NCI-H460 (cell line): Measurements from ENCODE around the gene DCXR. TPM values are rescaled to one million over a fixed set of nuclear protein-coding genes. Genes with fewer than 3 reads are reported as not detected.
"Not testable (repeated sequence)": the region's sequence is repeated elsewhere in the genome, so short reads cannot be mapped to it uniquely, and the experiment has no call there.

Experiments used
- DNase-seq: peaks from one replicate; pipeline ENCODE4 v3.0.0-alpha.2; 2016; ENCODE audit warnings: low read depth; ENCODE audit errors: extremely low read depth
- total RNA-seq: library from RNA; depleted of rRNA; stranded (reverse); fragments of >200 nt; shearing (Covaris generic); gene quantifications from 2 replicates; pipeline ENCODE4 v1.2.3, GENCODE V29; 2014

The DCXR gene
- total RNA-seq, 1 experiment from 2014 or later = 44.3 TPM

DNA sequence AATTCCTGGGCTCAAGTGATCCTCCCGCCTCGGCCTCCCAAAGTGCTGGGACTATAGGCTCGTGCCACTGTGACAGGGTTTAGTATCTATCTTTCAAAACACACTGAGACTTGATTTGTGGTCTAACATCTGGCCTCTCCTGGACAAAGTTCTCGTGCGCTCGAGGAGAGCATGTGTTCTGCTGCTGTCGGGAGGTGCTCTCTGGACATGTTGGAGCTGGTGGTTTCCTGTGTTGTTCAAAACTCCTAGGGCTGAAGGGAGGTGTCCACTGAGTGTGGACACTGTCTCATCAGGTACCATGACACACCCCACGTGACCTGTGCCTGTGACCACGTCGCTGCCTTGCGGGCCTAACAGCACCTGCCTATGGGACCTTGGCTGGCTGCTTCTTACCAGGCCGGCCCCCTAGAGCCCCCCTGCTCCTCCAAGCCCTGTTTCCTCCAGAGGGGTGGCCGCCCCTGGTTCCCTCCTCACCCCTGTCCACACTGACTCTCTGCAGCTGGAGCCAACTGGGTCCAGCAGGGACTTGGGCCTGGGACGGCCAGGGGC lies 8.5 kb upstream of the DCXR start:
- no peak for DNase-seq

DNA sequence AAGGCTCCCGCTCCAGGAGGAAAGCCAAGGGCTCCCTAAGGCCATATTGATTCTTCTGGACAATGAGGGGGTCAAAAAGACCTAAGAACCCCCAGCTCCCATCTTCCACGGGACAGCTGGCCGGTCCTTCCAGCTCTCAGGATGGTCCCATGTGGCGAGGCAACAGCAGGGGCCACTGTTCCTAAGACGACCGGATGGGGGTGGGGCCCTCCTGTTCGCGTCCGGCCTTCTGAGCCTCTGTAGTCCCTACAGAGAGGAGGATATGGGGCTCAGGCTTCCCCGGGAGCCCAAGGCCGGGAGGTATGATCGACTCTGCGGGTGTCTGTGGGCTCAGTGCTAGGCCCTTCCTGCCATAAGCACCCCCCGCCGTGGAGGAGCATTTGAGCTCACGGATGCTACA lies 6.0 kb upstream of the DCXR start:
- DNase-seq = no peak

DNA sequence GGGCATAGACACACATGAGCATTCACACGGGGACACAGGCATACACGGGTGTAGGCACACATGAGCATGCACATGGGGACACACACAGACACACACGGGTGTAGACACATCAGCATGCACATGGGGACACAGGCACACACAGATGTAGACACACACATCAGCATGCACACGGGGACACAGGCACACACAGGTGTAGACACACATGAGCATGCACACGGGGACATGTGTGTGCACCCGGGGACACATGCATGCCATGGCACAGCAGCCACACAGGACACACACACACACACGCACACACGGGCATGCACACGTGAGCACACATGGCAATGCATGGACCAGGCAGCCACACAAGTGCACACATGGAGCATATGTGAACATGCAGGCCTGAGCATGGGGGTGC lies 5.2 kb upstream of the DCXR start:
- no peak for DNase-seq

DNA sequence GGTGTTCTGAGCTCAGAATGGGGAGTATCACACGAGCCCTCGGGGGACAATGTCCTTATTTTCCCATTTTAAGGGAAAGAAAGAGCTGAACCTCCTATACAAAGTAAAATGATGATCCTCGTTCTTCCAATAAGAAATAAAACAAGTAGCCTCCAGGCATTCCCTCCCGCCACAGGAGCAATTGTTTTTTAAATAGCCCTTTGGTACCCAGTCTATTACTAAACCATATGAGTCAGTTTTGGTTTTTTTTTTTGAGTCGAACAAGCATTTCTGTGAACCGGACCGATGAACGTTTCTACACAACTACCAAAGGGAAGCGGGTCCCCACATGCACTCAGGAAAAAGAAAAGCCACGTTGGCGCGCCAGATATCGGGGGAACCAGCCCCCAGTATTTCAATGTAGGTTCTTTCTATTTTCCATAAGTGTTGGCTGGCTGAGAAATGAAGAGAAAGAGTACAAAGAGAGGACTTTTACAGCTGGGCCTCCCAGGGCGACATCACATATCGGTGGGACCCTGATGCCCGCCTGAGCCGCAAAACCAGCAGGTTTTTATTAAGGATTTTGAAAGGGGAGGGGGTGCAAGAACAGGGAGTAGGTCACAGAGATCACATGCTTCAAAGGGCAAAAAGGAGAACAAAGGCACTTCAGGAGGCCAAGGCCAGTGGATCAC lies 3.8 kb upstream of the DCXR start:
- DNase-seq = no peak

DNA sequence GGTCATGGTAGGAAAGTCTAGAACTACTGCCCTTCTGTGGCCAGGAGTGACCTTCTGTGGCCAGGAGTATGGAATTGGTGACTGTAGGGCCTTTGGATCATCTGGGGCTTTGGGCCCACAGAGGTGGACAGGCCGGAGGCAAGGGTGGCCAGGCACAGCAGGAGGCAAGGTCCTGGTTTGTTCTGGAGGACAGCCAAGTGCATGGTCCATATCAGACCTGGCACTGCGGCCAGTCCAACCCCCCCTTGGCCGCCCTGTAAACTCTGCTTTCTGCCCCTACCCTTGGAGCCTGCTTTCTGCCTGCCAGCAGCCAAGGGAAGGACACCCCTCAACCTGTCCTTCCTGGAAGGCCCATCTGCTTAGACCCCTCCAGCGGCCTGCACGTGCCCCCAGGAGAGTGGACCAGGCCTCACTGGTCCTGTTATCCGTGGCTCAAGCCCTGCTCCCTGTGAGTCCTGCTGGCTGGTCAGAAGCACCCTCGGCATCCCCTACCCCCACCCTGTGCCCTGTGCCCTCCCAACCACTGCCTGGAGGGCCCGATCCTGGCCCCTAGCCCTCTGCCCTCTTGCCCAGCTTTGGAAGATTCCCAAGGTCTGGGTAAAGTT lies 2.3 kb upstream of the DCXR start:
- no peak for DNase-seq

DNA sequence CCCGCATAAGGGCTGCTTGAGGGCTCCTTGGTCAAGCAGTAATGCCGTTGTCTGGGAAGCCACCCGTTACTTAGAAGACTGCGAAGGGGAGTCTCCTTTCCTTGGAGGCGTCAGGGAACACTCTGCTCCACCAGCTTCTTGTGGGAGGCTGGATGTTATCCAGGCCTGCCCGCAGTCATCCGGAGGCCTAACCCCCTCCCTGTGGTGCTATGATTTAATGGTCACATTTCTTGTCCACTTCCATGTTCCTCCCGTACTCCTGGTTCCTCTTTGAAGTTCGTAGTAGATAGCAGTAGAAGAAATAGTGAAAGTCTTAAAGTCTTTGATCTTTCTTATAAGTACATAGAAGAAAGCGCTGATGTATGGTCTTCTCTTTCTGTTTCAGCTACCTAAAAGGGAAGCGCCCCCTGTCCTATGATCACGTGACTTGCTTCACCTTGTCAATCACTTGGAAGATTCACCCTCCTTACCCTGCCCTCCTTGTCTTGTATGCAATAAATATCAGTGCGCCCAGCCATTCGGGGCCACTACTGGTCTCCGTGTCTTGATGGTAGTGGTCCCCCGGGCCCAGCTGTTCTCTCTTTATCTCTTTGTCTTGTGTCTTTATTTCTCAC lies 1.4 kb upstream of the DCXR start:
- not testable (repeated sequence) for DNase-seq

DNA sequence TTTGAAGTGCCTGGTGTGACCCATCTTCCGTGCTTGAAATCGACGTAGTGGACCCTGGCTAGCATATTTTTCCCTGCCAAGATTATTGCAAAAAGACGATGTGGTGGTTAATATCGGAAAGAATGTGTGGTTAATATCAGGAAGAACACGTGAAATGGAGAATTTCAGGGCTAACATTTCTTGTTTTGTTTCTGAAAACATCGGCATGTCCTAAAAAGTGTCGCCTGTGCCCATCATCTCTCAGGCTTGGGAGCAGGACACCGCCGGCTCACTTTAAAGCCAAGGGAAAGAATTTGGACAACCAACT lies 345 bp upstream of the DCXR start:
- no peak for DNase-seq

DNA sequence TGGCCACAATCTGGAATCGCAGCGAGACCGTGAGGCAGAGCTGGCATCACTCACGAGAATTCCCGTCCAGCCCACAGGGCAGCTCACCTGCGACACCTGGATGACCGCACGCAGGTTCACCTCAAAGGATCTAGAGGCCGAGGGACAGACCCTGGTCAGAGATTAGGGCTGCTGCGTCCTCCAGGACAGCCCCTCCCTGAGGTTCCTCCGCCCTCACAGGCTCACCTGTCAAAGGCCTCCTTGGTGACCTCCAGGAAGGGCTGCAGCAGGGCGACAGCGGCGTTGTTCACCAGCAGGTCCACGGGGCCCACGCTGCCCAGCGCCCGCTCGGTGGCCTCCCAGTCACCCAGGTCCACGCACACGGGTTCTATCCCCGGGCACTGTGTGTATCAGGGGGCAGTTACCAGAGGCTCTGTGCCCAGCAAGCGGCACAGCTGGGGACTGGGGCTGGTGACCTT lies 834 bp downstream of the DCXR start:
- DNase-seq = no peak

DNA sequence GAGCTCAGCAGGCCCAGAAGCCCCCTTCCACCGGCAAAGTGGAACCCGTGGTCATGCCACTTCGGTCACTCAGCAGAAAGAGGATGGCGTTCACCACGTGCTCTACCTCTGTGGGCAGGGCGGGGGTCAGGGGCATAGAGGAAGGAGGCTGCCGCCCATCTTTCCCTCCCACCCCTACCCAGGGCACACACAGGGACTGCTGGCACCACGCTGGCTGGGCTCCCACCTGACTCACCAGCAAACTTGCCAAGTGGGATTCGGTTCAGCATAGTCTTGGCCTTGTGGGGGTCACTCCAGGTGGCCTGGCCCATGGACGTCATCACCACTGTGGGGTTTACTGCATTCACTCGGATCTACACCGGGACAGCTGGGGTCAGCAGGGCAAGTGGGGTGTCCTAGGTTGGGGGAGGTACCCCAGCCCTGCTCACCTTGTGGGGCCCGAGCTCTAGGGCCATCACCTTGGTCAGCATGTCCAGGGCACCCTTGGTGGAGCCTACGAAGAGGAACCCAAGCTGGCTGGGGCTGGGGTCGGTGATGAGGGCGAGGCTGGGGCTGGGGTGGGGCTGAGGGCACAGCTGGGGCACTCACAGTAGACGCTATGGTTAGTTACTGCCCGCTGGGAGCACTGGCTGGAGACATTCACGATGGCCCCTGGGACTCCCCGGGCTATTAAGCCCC lies 1.4 kb downstream of the DCXR start:
- DNase-seq = no peak

DNA sequence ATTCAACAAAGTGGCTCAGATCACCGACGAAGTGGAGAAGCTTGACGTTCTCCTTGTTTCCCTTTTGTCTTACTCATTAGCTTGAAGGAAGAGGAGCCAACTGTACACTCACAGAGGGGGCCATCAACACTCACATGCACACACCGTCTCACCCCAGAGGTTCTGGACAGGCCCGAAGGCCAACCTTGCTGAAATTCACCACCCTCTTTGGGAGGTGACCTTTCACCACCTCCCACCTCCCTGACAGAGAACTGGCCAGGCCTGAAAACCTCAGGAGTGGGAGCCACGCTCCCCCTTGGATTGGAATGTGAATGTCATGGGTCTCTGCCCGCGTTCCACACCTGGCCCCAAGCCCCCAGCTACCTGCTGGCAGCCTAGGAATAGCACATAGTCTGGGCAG lies 2.0 kb downstream of the DCXR start:
- no peak for DNase-seq

DNA sequence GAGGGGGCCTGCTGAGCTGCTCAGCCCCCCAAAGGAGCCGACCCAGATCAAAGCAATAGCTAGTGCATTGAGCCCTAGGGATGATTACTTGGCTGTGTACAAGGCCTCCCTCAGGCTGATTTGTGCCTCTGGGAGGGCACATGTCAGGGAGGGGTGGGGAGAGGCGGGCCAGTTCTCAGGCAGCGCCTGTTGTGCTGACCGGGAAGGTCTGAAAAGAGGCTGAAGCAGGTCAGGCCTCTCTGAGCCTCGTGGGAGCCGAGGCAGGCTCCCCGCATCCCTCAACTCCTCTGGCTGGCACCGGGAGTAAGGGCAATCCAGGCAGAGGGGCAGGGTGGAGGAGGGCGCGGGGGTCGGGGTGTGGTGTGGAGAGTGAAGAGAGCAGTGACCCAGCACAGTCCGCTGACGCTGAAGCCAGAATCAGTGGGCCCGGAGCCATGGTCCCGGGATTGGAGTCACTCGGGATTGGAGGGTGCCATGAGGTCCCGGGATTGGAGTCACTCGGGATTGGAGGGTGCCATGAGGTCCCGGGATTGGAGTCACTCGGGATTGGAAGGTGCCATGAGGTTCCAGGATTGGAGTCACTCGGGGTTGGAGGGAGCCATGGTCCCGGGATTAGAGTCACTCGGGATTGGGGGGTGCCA lies 3.0 kb downstream of the DCXR start:
- DNase-seq = no peak

DNA sequence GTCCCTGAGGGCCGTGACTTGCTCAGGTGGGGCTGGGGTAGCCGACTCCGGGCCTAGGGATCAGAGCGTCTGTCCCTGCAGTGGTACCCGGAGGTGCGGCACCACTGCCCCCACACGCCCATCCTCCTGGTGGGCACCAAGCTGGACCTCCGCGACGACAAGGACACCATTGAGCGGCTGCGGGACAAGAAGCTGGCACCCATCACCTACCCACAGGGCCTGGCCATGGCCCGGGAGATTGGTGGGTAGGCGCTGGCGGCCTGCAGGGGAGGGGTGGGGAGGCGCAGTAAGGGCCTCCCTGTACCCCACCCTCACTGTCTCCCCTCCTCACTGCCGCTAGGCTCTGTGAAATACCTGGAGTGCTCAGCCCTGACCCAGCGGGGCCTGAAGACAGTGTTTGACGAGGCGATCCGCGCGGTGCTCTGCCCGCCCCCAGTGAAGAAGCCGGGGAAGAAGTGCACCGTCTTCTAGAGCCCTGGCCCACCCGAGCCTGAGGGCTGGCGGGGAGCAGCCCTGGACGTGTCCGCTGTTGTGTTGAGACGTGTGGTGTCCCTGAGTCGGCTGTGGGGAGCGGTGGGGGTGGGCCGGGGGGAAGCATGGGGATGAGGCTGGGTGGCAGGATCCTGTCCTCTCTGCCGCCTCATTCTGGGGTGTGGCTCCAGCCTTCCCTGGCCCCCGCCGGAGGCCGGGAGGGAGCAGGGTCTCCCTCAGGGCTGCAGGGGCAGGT lies 4.0 kb downstream of the DCXR start:
- no peak for DNase-seq

DNA sequence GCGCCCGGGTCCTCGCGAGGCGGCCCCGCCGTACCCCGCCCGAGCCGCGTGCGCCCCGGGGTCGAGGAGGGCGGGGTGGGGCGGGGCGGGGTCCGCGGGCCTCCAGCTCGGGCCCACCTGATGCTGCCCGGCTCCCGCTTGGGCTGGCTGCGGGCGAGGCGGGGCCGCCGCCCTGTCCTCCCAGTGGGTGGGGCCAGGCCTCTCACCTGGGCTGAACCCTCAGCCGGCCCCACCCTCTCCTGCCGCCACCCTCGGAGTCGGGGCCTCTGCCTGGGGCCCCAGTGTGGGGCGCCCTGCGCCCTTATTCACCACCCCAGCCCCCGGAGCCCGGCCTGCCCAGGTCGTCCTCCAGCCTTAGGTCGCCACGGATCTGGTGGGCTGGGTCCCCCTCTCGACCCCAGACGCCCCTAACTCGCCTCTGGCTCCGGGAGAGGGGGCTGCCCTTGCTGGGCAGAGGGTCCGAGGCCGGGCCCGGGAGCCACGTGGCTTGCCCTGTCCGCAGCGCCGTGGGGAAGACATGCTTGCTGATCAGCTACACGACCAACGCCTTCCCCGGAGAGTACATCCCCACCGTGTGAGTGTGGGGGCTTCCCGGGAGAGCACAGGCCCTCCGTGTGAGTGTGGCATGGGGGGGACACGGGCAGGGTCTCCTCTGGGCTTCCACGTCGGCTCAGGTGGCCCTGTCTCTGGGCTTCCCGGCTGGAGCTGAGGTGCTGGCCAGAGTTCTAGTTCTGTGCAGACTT lies 5.4 kb downstream of the DCXR start:
- DNase-seq = no peak

DNA sequence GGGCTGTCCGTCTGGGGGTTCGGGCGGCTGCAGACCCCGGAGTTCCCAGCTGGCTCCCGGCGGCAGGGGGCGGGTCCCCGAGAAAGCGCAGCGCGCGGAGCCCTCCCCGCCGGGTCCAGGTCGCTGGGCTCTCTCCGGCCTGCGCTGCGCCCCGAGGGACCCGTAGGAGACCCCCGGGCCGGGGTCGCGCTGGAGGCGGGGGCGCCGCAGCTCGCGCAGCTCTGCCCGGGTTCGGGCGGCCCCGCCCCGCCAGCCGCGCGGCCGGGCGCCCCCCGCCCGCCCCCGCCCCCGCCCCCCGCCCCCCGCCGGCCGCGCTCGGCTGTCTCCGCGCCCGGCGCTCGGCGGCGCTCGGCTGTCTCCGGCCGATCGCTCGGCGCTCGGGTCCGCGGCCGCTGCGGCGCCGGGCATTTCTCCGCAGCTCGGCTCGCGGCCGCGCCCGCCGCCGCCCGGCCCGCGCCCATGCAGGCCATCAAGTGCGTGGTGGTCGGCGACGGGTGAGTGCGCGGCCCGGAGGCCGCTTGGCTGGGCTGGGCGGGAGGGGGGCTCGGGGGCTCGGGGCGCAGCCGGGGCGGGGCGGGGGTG lies 6.1 kb downstream of the DCXR start, which contains the start of gene RAC3:
Gene RAC3 (plus strand): TSS at position 376 of the 582 bp plus-strand sequence. CDS start 84 bp downstream, at position 460.
- no peak for DNase-seq

DNA sequence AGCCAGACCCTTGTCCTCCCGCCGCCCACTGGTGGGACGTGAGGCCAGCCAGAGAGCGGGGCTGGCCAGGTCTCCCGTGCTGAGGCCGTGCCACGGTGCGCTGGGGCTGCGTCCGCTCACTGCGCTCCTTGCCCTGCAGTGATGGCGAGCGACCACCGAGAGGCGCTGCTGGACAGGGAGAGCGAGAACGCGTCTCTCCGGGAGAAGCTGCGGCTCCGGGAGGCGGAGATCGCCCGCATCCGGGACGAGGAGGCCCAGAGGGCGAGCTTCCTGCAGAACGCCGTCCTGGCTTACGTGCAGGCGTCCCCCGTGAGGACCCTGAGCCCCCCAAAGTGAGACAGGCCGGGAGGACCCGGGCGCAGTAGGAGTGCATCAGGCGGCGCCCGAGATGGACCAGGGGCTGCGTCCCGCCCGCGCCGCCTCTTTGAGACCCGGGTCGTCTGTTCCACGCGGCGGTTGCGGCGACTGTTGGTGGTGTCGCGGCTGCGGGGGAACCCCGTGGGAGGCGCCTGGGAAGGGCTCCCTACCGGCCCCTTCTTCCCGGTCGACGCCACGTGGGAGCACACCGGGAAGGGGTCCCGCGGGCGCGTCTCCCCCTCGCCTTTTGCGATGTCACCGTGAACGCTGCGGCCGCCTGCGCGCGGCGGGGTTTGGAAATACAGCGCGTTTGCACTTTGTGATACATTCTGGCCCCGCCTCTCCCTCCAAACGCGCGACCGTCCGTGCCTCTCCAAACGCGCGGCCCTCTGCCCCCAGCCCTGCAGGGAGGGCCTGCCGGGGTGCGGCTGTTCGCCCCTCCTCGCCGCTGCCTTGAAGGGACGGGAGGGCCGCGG lies 6.8 kb downstream of the DCXR start:
- peak; percentile 81 for DNase-seq

DNA sequence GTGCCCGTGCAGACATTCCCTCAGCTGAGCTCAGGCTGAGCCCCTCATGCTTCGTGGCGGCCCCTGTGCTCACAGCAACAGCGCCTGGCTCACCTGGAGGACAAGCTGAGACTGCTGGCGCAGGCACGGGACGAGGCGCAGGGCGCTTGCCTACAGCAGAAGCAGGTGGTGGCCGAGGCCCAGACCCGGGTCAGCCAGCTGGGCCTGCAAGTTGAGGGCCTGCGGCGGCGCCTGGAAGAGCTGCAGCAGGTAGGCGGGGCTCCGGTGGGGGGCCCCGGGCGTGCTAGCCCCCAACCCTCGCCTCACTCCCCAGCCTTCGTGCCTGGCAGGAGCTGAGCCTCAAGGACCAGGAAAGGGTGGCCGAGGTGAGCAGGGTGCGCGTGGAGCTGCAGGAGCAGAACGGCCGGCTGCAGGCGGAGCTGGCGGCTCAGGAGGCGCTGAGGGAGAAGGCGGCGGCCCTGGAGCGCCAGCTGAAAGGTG lies 7.5 kb downstream of the DCXR start:
- no peak for DNase-seq

DNA sequence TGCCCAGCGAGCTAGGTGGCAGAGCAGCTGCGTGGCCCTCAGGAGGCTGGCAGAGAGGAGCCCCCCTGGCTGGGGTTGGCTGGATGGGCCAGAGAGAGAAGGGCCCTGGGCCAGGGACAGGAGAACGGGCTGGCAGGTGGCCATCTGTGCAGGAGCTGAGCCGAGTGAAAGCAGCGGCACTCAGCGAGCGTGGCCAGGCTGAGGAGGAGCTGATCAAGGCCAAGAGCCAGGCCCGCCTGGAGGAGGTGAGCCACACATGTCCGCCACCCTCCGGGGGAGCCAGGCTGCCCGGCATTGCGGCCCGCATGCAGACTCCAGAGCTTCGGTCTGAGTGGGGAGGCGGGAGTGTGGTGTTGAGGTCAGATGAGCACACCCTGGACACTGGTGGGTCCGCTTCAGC lies 8.1 kb downstream of the DCXR start:
- DNase-seq = no peak

DNA sequence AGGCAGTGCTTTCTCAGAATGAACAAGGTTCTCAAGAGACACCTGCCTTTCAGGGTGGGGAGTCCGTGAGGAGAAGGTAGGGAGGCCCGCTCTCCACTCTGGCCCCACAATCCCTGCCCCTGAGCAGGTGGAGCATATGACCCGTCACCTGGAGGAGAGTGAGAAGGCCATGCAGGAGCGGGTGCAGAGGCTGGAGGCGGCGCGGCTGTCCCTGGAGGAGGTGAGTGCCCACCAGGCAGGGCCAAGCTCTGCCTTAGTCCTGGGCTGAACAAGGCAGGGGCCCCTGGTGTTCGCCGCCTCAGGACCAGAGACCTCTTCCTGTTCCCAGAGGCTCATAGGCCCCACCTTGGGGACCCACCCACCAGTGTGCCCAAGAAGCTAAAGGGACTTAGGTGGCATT lies 8.5 kb downstream of the DCXR start:
- DNase-seq = no peak
